Neural progenitor cell (in vitro differentiated cells): ENCODE data around the gene CCR7.

Experiments used
- CTCF ChIP-seq: fragments of 200-600 bp; sonication (generic); IDR thresholded peaks from 2 replicates; pipeline ENCODE4 v1.5.1; 2017; ENCODE audit warnings: antibody characterized with exemption, mild to moderate bottlenecking
- EZH2phosphoT487 ChIP-seq: fragments of 200-600 bp; sonication (generic); IDR thresholded peaks from 2 replicates; pipeline ENCODE4 v1.6.1; 2017; ENCODE audit warnings: antibody characterized with exemption

GRCh38 chr17:40610359-40610758 is 45.1 kb upstream of the CCR7 start:
- TF ChIP-seq EZH2phosphoT487 (no peak), CTCF (no peak)
